D721Med (cell line): ENCODE data around the gene ADGRG3.

Source experiments
- DNase-seq: peaks from one replicate; pipeline ENCODE4 v3.0.0; 2011; ENCODE audit warnings: low spot score; ENCODE audit not compliant: insufficient read length
- FAIRE-seq: peaks from 2 replicates; lab custom pipeline; 2011; peaks lifted over from hg19 to GRCh38; lab: Jason Lieb, UNC
- TF ChIP-seq, protein P1 (sequence below): IDR thresholded peaks from 2 replicates; pipeline ENCODE4 v1.5.1; 2012; ENCODE audit warnings: mild to moderate bottlenecking, control low read depth; ENCODE audit not compliant: insufficient read depth; ENCODE audit errors: missing control alignments

The ADGRG3 gene

DNA sequence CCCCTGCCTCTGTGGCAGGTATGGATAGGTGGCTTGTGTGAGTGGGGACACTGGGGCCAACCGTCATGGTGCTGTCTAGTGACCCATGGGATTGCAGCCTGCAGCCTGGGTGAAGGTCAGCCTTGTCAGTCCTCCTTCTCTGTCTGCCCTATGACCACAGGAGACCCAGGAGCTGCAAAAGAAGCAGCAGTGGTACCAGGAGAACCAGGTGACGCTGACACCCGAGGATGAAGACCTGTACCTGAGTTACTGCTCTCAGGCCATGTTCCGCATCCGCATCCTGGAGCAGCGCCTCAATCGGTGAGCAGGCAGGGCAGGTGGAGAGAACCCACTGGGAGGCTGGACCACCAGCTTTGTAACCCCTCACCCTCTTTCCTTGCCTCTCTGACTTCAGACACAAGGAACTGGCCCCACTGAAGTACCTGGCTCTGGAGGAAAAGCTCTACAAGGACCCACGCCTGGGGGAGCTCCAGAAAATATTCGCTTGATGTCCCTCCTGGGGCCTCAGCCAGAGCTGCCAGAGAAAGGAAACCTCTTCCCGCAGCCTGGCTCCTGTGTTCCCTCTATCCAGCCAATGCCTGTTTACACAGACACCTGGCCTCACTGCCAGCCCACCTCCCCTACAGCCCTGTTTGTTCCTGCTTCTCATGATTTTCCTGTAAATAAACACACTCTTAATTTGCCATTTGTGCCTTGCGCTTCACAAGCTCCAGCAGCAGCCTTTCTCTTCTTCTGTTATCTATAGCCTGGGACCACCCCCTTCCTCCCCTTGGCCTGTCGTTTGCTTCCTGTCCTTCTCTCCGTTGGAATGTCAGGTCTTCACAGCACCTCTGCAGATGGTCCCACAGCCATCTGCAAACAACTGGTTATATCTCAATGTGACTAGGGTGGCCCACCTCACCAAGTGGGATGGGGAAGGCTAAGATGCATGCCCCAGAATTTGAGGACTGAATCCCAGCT is 62.9 kb downstream of the ADGRG3 start:
- TF ChIP-seq, protein P1, sequence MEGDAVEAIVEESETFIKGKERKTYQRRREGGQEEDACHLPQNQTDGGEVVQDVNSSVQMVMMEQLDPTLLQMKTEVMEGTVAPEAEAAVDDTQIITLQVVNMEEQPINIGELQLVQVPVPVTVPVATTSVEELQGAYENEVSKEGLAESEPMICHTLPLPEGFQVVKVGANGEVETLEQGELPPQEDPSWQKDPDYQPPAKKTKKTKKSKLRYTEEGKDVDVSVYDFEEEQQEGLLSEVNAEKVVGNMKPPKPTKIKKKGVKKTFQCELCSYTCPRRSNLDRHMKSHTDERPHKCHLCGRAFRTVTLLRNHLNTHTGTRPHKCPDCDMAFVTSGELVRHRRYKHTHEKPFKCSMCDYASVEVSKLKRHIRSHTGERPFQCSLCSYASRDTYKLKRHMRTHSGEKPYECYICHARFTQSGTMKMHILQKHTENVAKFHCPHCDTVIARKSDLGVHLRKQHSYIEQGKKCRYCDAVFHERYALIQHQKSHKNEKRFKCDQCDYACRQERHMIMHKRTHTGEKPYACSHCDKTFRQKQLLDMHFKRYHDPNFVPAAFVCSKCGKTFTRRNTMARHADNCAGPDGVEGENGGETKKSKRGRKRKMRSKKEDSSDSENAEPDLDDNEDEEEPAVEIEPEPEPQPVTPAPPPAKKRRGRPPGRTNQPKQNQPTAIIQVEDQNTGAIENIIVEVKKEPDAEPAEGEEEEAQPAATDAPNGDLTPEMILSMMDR: no peak
- FAIRE-seq (no peak), DNase-seq (no peak)

DNA sequence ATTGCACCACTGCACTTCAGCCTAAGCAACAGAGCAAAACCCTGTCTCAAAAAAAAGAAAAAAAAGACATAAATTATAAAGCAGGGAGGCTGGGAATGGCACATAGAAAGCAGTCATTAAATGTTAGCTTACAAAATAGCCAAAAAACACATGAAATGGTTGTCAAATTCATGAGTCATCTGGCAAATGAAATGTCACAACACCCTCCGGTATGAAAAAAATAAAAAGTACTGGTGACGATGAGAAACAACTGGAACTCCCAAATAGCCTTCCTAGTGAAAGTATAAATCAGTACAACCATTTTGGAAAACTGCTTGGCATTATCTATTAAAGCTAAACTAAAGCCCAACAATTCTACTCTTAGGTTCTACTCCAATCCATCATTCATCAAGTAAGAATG is 63.9 kb downstream of the ADGRG3 start:
- FAIRE-seq (no peak), DNase-seq (no peak)
- TF ChIP-seq, protein P1: no peak

DNA sequence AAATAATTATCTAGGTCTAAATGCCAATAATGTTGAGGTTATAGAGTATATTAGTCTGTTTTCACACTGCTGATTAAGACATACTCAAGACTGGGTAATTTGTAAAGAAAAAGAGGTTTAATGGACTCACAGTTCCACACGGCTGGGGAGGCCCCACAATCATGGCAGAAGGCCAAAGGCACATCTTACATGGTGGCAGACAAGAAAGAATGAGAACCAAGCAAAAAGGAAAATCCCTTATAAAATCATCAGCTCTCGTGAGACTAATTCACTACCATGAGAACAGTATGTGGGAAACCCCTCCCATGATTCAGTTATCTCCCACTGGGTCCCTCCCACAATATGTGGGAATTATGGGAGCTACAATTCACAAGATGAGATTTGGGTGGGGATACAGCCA is 64.6 kb downstream of the ADGRG3 start:
- FAIRE-seq (no peak), DNase-seq (no peak)
- TF ChIP-seq, protein P1: no peak

DNA sequence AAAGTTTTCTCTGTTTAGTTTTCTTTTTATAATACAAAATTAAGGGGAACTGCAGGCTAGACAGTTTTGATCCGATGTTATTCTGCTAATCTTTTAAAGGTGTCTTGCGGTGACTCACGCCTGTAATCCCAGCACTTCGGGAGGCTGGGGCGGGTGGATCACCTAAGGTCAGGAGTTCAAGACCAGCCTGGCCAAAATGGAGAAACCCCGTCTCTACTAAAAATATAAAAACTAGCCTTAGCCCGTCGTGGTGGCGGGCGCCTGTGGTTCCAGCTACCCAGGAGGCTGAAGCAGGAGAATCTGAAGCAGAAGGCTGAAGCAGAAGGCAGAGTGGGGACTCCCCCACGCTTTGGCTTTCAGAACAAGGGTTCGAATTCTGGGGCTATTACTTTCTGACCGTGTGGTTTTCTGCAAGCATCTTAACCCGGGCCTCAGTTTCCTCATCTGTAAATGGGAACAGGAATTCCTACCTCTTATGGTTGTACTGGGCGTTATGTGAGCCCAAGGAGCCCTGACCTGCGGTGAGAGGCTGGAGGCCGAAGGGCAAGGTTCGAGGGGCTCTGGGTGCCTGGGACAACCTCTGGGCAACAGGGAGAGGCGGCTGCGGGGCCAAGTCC is 66.3 kb downstream of the ADGRG3 start:
- FAIRE-seq (no peak), DNase-seq (no peak)
- TF ChIP-seq, protein P1: no peak

DNA sequence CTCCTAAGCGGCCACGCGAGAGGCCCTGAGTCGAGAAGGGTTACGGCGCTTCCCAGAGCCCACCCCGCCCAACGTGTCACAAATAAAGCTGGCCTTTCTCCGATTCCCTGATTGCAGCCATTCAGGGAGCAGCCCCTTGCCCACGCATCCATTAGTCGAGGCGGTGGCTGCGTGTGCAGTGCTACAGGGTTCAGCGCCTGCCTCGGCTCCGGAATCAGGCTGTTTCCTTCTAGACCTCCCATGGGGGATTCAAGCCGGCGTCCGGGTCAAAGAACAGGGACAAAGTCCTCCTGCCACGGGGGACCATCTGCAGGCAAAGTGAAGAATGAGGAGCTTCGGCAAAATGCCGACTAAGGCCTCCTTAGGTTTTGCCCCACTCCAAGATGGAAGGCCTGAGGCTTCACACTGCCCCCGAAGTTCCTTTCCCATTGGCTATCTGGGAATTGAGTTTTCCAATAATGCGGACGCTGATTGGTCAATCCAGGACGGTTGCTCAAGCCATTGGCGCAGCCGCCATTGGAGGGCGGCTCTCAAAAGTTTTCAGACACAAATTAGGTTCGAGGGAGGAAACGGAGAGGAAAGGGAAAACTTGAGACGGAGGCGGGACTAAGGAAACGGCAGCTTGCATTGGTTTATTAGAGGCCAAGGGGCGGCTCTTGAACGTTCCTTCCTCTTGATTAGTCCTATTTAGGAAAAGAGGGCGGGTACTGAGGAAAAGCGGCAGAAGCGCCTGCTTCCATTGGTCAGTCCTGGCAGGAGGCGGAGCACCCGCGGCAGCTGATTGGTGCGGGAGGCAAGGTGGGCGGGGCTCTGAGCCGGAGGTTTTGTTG is 67.0 kb downstream of the ADGRG3 start:
- DNase-seq (peak; percentile 72), FAIRE-seq (no peak)
- TF ChIP-seq, protein P1: no peak

DNA sequence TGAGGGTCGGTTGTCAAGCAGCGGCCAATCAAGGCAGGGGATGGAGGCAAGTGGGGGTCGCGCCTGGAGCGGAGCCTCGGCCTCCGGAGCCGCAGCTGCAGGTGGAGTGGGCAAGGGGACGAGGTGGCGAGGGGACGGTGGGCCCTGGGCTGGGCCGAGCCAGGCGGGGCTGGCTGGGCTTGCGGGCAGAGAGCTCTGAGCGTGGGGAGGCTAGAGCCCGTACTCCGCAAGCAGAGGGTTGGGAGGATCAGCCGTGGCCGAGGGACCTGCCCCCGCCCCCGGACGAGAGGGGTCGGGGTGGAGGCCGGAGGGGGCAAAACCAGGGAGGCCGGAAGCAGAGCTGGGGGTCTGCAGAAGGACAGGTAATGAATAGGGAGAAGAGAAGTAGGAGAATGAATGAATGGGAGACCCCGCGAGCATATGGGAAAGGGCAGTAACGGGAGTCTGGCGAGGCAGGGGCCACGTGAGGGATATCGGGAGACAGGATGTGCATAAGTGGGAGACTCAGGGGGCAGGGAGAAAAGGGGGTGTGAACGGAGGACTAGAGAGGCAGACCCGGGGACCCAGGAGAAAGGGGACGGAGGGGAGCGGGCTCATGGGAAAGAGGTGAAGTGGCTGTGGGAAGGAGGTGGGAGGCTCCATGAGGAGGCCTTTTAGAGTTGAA is 67.8 kb downstream of the ADGRG3 start, which contains the start of gene KATNB1:
Gene KATNB1, plus strand, starts transcription at position 16 of the 664 bp plus-strand sequence. CDS start 1,474 bp downstream, outside the sequence.
- TF ChIP-seq, protein P1: no peak
- FAIRE-seq: no peak
- DNase-seq: no peak
